Esophagus squamous epithelium (tissue), 4 donors: ENCODE data around the gene RNF135.

Experiments
- POLR2A ChIP-seq, 4 donors: fragments of 450-650 bp; IDR thresholded peaks; one replicate each; pipeline ENCODE4 v1.6.1; 2017; ENCODE audit warnings: antibody characterized with exemption in 4 of 4, mild to moderate bottlenecking in 4 of 4, moderate library complexity in 3 of 4
- TF ChIP-seq, protein P1 (sequence below), 6 experiments: fragments of 450-650 bp in 4 of 6; fragments of 200-600 bp in 2 of 6; sonication (generic) in 2 of 6; IDR thresholded peaks; one replicate each; pipeline ENCODE4 v1.5.1; 2016 to 2019; ENCODE audit warnings: antibody characterized with exemption in 6 of 6, mild to moderate bottlenecking in 4 of 6, moderate library complexity in 4 of 6

GRCh38 chr17:31004160-31004559 lies 33.3 kb downstream of the RNF135 start:
- TF ChIP-seq POLR2A (IDR thresholded peaks at IDR 0.05), result no peak
- TF ChIP-seq, protein P1, sequence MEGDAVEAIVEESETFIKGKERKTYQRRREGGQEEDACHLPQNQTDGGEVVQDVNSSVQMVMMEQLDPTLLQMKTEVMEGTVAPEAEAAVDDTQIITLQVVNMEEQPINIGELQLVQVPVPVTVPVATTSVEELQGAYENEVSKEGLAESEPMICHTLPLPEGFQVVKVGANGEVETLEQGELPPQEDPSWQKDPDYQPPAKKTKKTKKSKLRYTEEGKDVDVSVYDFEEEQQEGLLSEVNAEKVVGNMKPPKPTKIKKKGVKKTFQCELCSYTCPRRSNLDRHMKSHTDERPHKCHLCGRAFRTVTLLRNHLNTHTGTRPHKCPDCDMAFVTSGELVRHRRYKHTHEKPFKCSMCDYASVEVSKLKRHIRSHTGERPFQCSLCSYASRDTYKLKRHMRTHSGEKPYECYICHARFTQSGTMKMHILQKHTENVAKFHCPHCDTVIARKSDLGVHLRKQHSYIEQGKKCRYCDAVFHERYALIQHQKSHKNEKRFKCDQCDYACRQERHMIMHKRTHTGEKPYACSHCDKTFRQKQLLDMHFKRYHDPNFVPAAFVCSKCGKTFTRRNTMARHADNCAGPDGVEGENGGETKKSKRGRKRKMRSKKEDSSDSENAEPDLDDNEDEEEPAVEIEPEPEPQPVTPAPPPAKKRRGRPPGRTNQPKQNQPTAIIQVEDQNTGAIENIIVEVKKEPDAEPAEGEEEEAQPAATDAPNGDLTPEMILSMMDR (IDR thresholded peaks at IDR 0.05), result no peak
